Measurements from ENCODE around the gene INHBE.

Gene INHBE

DNA sequence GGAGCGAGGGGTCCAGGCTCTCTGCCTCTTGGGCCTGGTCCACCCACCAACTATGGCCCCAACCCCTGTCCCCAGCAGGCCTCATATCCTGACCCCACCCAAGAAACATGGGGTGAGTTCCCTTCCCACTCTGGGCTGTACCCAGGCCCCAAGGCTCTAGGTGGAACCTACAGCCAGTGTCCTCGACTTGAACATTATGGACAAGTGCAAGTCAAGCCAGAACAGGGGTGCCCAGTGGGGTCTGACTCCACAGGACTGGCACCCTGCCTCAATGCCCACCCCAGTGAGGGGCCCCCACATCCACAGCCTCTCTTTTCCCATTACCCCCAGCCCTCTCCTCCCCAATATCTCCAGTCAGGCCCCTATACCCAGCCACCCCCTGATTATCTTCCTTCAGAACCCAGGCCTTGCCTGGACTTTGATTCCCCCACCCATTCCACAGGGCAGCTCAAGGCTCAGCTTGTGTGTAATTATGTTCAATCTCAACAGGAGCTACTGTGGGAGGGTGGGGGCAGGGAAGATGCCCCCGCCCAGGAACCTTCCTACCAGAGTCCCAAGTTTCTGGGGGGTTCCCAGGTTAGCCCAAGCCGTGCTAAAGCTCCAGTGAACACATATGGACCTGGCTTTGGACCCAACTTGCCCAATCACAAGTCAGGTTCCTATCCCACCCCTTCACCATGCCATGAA is 16.0 kb downstream of the INHBE start:
- Histone ChIP-seq H3K4me3 (ENCODE audit: low read length, poor library complexity, severe bottlenecking) (no peak overlapping the region), H3K4me1 (ENCODE audit: insufficient read depth, low read length, poor library complexity, severe bottlenecking) (peaks cover 13% of the 10 kb centered on the region), H3K27me3 (ENCODE audit: insufficient read depth, low read length, poor library complexity, severe bottlenecking) (no peaks in the 10 kb centered on the region), H3K9ac (ENCODE audit: low read depth, low read length, poor library complexity, severe bottlenecking) (no peak overlapping the region), H3F3A (ENCODE audit: low read depth) (no peaks in the 10 kb centered on the region), H3K36me3 (ENCODE audit: insufficient read depth, low read length) (peaks cover 7% of the 10 kb centered on the region; the same call in 1 of the 2 replicates), H3K4me2 (ENCODE audit: low read depth, low read length, poor library complexity, severe bottlenecking) (no peak overlapping the region), H3K9me2 (replicated peaks; ENCODE audit: low read depth, low read length) (no peaks in the 10 kb centered on the region), H3K9me3 (ENCODE audit: insufficient read depth, low read depth, low read length) (no peaks in the 10 kb centered on the region), H2AFZ (ENCODE audit: low read length) (no peak overlapping the region), H4K20me1 (ENCODE audit: insufficient read depth, low read length, poor library complexity, severe bottlenecking) (peaks cover 3% of the 10 kb centered on the region), H3K79me2 (ENCODE audit: insufficient read depth, low read length) (peaks cover 24% of the 10 kb centered on the region)
- no peak for TF ChIP-seq EZH2phosphoT487 (IDR thresholded peaks at IDR 0.05; ENCODE audit: borderline replicate concordance)
- TF ChIP-seq, protein P1, sequence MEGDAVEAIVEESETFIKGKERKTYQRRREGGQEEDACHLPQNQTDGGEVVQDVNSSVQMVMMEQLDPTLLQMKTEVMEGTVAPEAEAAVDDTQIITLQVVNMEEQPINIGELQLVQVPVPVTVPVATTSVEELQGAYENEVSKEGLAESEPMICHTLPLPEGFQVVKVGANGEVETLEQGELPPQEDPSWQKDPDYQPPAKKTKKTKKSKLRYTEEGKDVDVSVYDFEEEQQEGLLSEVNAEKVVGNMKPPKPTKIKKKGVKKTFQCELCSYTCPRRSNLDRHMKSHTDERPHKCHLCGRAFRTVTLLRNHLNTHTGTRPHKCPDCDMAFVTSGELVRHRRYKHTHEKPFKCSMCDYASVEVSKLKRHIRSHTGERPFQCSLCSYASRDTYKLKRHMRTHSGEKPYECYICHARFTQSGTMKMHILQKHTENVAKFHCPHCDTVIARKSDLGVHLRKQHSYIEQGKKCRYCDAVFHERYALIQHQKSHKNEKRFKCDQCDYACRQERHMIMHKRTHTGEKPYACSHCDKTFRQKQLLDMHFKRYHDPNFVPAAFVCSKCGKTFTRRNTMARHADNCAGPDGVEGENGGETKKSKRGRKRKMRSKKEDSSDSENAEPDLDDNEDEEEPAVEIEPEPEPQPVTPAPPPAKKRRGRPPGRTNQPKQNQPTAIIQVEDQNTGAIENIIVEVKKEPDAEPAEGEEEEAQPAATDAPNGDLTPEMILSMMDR (conservative IDR thresholded peaks at IDR 0.05; ENCODE audit: low read length) = no peak

DNA sequence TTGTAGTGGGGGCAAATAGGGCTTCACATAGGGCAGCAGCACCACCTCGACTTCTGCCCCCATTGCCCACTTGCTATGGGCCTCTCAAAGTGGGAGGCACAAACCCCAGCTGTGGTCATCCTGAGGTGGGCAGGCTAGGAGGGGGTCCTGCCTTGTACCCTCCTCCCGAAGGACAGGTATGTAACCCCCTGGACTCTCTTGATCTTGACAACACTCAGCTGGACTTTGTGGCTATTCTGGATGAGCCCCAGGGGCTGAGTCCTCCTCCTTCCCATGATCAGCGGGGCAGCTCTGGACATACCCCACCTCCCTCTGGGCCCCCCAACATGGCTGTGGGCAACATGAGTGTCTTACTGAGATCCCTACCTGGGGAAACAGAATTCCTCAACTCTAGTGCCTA is 16.6 kb downstream of the INHBE start:
- Histone ChIP-seq H3K27me3 (ENCODE audit: insufficient read depth, low read length, poor library complexity, severe bottlenecking) (no peaks in the 10 kb centered on the region), H3K9me3 (ENCODE audit: insufficient read depth, low read depth, low read length) (no peaks in the 10 kb centered on the region), H4K20me1 (ENCODE audit: insufficient read depth, low read length, poor library complexity, severe bottlenecking) (peaks cover 3% of the 10 kb centered on the region), H2AFZ (ENCODE audit: low read length) (no peak overlapping the region), H3K4me1 (ENCODE audit: insufficient read depth, low read length, poor library complexity, severe bottlenecking) (peaks cover 18% of the 10 kb centered on the region), H3F3A (ENCODE audit: low read depth) (no peaks in the 10 kb centered on the region), H3K9ac (ENCODE audit: low read depth, low read length, poor library complexity, severe bottlenecking) (no peak overlapping the region), H3K79me2 (ENCODE audit: insufficient read depth, low read length) (peaks cover 30% of the 10 kb centered on the region), H3K4me3 (ENCODE audit: low read length, poor library complexity, severe bottlenecking) (no peak overlapping the region), H3K36me3 (ENCODE audit: insufficient read depth, low read length) (peaks cover 7% of the 10 kb centered on the region; the same call in 1 of the 2 replicates), H3K4me2 (ENCODE audit: low read depth, low read length, poor library complexity, severe bottlenecking) (no peak overlapping the region), H3K9me2 (replicated peaks; ENCODE audit: low read depth, low read length) (no peaks in the 10 kb centered on the region)
- TF ChIP-seq, protein P1 (conservative IDR thresholded peaks at IDR 0.05; ENCODE audit: low read length) = no peak
- no peak for TF ChIP-seq EZH2phosphoT487 (IDR thresholded peaks at IDR 0.05; ENCODE audit: borderline replicate concordance)

GRCh38 chr12:57472391-57472790 is 17.3 kb downstream of the INHBE start:
- Histone ChIP-seq H3K4me3 (ENCODE audit: low read length, poor library complexity, severe bottlenecking) (no peak overlapping the region), H3K79me2 (ENCODE audit: insufficient read depth, low read length) (peaks cover 37% of the 10 kb centered on the region), H3K4me2 (ENCODE audit: low read depth, low read length, poor library complexity, severe bottlenecking) (no peak overlapping the region), H3K9me3 (ENCODE audit: insufficient read depth, low read depth, low read length) (no peaks in the 10 kb centered on the region), H2AFZ (ENCODE audit: low read length) (no peak overlapping the region), H3F3A (ENCODE audit: low read depth) (no peaks in the 10 kb centered on the region), H3K27me3 (ENCODE audit: insufficient read depth, low read length, poor library complexity, severe bottlenecking) (no peaks in the 10 kb centered on the region), H3K4me1 (ENCODE audit: insufficient read depth, low read length, poor library complexity, severe bottlenecking) (peaks cover 26% of the 10 kb centered on the region), H3K9ac (ENCODE audit: low read depth, low read length, poor library complexity, severe bottlenecking) (no peak overlapping the region), H4K20me1 (ENCODE audit: insufficient read depth, low read length, poor library complexity, severe bottlenecking) (peaks cover 3% of the 10 kb centered on the region), H3K9me2 (replicated peaks; ENCODE audit: low read depth, low read length) (no peaks in the 10 kb centered on the region), H3K36me3 (ENCODE audit: insufficient read depth, low read length) (peaks cover 7% of the 10 kb centered on the region; the same call in 1 of the 2 replicates)
- TF ChIP-seq, protein P1 (conservative IDR thresholded peaks at IDR 0.05; ENCODE audit: low read length) = no peak
- TF ChIP-seq EZH2phosphoT487 (IDR thresholded peaks at IDR 0.05; ENCODE audit: borderline replicate concordance) = no peak
